Vagina (tissue), 2 donors: Measurements from ENCODE around the gene GORASP1.

Experiments used
- POLR2A ChIP-seq, 2 donors: fragments of 450-650 bp; IDR thresholded peaks; one replicate each; pipeline ENCODE4 v1.6.1; 2017; ENCODE audit warnings: antibody characterized with exemption in 2 of 2, mild to moderate bottlenecking in 2 of 2, moderate library complexity in 2 of 2
- TF ChIP-seq, protein P1 (sequence below), 3 experiments: fragments of 450-650 bp in 2 of 3; fragments of 200-600 bp in 1 of 3; sonication (generic) in 1 of 3; IDR thresholded peaks; one replicate each; pipeline ENCODE4 v1.5.1; 2017 to 2019; ENCODE audit warnings: antibody characterized with exemption in 3 of 3, mild to moderate bottlenecking in 2 of 3, moderate library complexity in 2 of 3

GRCh38 chr3:39143051-39143885 is 35.8 kb upstream of the GORASP1 start:
- TF ChIP-seq, protein P1, sequence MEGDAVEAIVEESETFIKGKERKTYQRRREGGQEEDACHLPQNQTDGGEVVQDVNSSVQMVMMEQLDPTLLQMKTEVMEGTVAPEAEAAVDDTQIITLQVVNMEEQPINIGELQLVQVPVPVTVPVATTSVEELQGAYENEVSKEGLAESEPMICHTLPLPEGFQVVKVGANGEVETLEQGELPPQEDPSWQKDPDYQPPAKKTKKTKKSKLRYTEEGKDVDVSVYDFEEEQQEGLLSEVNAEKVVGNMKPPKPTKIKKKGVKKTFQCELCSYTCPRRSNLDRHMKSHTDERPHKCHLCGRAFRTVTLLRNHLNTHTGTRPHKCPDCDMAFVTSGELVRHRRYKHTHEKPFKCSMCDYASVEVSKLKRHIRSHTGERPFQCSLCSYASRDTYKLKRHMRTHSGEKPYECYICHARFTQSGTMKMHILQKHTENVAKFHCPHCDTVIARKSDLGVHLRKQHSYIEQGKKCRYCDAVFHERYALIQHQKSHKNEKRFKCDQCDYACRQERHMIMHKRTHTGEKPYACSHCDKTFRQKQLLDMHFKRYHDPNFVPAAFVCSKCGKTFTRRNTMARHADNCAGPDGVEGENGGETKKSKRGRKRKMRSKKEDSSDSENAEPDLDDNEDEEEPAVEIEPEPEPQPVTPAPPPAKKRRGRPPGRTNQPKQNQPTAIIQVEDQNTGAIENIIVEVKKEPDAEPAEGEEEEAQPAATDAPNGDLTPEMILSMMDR (IDR thresholded peaks at IDR 0.05) = no peak
- no peak for TF ChIP-seq POLR2A (IDR thresholded peaks at IDR 0.05)
